ENCODE results near the gene ENTHD1.
A peak's percentile ranks its signal among the peaks of the same experiment; 100 is the strongest.
"Not testable (repeated sequence)": the region's sequence is repeated elsewhere in the genome, so short reads cannot be mapped to it uniquely, and the experiment has no call there.

The ENTHD1 gene

DNA sequence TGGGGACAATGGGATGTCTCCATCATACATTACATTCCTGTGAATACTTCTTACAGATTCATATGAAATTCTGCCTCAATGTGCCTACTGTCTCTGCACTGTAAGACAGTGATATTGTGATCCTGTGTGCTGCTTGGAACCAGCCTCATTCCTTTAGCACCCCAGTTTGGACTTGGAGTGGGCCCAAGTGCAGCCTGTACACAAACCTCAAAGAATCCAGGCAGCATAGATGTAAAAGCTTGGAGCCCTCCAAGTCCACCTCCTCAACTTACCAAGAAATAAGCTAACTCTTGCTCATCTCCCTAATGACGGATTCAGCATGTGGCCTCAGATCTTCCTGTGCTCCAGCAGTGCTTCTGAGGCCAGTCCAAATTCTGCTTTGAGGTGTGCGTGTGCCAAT lies 31.7 kb upstream of the ENTHD1 start:
- no peak for DNase-seq

GRCh38 chr22:39924286-39924685 lies 30.7 kb upstream of the ENTHD1 start:
- no peak for DNase-seq

GRCh38 chr22:39923696-39924095 lies 30.1 kb upstream of the ENTHD1 start:
- DNase-seq: peak; percentile 18 to 56 (median 30)

DNA sequence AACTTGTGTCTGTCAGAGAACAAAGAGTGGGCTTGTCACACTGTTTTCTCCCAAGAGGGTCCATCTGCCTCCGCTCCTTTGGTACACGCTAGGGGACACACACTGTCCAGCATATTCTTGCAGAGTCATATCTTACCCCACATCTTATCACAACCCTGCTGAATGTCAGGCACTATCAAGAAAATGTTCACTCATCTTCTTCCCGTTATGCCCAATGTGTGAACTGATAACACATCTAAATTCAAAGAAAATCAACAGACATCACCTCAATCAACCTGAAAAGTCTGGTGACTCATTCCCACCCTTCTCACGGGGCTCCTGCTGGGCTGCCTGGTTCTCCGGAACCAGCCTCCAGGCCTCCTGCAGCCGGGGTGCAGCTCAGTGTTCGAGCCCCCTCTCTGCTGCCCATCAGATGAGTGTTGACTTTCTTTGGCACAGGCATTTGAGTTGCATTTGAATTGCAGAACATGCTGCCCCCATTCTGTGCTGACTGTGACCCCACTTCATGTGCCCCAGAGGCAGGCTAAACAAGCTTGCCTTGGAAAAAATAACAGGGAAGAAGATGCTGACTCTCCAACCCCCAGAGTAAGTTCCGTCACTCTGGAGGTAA lies 26.7 kb upstream of the ENTHD1 start:
- no peak for DNase-seq

GRCh38 chr22:39917776-39918495 lies 24.4 kb upstream of the ENTHD1 start:
- peak in 3 of 4 experiments; percentile 12 to 52 (median 29) for DNase-seq

- DNase-seq: no peak
Measured at GRCh38 chr22:39917197-39917643, 23.7 kb upstream of the ENTHD1 start.

DNA sequence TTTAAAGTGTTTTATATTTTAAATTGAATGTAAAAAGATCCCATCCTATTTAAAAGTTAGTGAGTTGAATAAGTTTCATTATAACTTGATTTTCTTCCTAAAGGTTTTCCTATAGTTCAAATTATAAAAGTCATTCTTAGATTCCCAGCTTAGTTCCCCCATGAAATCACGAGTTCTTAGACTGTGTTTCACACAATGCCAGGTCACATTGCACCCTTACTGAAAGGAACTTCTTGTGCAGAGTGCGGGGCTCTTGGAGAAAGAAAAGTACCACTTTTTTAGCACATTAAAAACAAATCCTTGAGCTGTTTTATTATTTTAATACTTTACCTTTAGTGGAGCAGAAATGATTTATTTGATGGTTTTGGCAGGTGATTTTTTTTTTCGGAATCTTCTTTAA lies 22.9 kb upstream of the ENTHD1 start:
- no peak for DNase-seq

DNA sequence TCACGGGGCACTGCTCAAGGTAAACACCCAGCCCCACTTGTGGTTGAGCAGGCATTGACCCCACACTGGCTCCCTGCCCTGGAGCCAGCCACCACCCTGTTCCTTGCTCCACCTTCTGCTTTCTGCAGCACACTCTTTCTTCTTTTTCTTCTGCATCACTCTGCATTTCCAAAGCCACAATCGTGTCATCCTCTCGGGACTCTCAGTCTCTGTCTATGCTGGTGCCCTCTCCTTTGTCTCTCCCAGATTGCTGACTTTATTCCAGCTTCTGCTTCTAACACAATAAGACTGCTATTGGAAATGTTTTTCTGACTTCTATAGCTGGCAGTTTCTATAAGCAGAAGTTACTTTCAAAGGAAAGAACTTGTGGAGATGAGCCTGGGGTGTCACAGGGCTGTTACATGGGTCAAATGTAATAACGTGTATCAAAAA lies 21.8 kb upstream of the ENTHD1 start:
- peak in 1 of 4 experiments; percentile 6 for DNase-seq

- no peak for DNase-seq
Measured at GRCh38 chr22:39914584-39914983, 21.0 kb upstream of the ENTHD1 start.

GRCh38 chr22:39913886-39914285 lies 20.3 kb upstream of the ENTHD1 start:
- no peak for DNase-seq

- no peak for DNase-seq
Measured at GRCh38 chr22:39913321-39913720, 19.8 kb upstream of the ENTHD1 start.

DNA sequence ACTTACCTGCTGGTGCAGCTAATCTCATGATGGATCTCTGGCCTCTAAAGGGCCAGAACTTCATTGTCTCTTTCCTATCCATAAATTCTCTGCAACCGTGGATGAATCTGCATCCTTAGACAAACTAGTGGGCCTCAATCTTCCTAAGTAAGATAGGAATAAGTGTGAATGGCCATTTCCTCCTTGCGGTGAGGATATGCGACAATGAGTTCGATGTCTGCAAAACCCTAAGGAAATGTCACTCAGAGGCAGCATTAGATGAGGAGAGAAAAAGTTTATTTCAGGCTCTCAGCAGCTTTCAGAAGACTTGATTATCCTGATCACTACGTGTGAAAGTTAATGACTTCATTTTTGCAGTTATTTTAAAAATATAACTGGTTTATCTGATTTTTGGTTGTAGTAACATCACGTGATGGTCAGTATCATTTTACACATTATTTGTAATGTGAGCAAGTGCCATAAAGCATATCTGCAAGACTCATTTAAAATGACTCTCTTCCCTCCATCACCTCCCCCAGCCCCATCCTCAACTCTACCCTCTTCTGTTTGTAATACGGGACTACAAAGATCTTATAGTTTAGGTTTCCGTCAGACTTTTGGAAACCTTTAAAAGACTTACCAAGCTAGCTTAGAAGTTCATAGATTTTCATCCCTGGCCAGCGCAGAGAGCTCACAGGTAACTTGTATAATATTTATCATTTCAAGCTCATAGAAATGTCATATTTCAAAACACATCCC lies 17.5 kb upstream of the ENTHD1 start:
- no peak for DNase-seq

- peak in 2 of 4 experiments; percentile 11 to 48 for DNase-seq
Measured at GRCh38 chr22:39908737-39909136, 15.2 kb upstream of the ENTHD1 start.

GRCh38 chr22:39908136-39908535 lies 14.6 kb upstream of the ENTHD1 start:
- DNase-seq: no peak

GRCh38 chr22:39907605-39908097 lies 14.1 kb upstream of the ENTHD1 start:
- DNase-seq: no peak

DNA sequence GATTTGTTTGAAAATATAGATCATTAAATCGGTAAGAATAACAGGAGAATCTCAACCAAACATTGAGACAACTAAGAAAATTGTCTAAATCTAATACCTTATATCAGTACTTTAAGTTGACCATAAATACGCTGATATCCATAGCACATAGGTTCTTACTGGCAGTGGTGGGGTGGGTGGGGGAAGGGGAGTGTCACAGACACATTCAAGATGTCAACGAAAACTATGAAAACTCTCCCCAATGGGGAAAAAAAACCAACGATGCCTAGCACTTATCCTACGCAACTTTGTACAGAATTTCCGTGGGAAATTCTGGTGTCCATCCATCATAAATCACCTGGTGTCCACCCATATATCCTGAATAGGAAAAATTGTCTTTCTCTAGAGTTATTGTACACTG lies 13.5 kb upstream of the ENTHD1 start:
- DNase-seq: no peak

DNA sequence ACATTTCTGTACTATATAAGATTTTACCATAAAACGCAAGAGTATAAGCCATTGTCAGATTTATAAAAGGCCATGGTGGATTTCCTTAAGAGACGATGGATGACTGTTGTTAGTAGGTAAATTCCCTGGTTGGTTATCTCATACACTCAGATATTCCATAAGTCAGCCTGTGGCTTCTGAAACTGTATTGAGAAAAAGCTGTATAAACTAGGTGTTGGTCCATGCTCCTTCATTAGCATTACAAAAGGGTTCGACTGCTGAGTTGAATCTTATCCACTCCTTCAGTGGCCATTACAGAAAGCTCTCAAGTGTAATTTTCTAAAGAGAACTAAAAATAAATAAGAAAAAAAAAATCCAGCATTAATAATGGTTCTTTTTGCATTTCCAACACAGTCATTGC lies 12.6 kb upstream of the ENTHD1 start:
- no peak for DNase-seq

GRCh38 chr22:39905687-39906086 lies 12.1 kb upstream of the ENTHD1 start:
- DNase-seq: no peak

DNA sequence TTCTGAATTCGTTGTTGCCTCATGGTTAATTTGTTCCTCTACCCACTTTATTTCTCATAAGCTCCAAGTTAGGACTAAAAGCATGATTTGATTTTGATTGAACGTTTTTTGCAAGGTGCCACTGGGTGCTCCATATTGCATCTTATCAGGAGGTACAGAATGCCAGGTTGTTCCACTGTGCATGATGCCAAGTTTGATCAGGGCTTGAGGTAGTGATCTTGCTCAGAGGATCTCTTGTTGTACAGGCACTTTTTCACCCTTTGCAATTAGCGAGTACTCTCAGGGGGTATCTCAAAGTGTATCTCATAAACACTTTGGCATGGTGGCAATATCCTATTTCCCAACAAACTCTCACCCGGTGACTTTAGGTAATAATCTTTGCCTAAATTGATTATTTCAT lies 11.3 kb upstream of the ENTHD1 start:
- no peak for DNase-seq

DNA sequence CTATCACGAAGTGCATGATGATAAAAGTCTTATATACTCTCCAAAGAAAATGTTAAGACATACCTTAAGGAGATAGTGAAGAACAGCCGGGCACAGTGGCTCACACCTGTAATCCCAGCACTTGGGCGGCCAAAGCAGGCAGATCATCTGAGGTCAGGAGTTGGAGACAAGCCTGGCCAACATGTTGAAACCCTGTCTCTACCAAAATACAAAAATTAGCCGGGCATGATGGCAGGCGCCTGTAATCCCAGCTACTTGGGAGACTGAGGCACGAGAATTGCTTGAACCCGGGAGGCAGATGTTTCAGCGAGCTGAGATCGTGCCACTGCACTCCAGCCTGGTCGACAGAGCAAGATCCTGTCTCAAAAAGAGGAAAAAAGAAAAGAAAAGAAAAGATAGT lies 10.5 kb upstream of the ENTHD1 start:
- DNase-seq: not testable (repeated sequence)

- DNase-seq: no peak
Measured at GRCh38 chr22:39901565-39902146, 8.1 kb upstream of the ENTHD1 start.

- peak; percentile 15 to 52 (median 36) for DNase-seq
Measured at GRCh38 chr22:39900306-39901227, 7.0 kb upstream of the ENTHD1 start, which contains the start of gene GRAP2. Gene GRAP2 (plus strand): TSS chr22:39901084. CDS start chr22:39947107, 46,023 bp downstream.
